Thyroid gland (tissue), 4 donors: ENCODE data around the gene EMP1.

Experiments used
- CTCF ChIP-seq, 6 experiments: fragments of 200-600 bp in 3 of 6; fragments of 450-650 bp in 3 of 6; sonication (generic) in 3 of 6; IDR thresholded peaks; one replicate each; pipeline ENCODE4 v1.5.1; 2016 to 2019; ENCODE audit warnings: antibody characterized with exemption in 6 of 6, mild to moderate bottlenecking in 2 of 6, inconsistent platforms in 1 of 6, moderate library complexity in 1 of 6
- POLR2A ChIP-seq, 2 donors: fragments of 450-650 bp; IDR thresholded peaks; one replicate each; pipeline ENCODE4 v1.6.1; 2017; ENCODE audit warnings: antibody characterized with exemption in 2 of 2, mild to moderate bottlenecking in 2 of 2, moderate library complexity in 1 of 2

- TF ChIP-seq CTCF (IDR thresholded peaks at IDR 0.05) (no peak), POLR2A (IDR thresholded peaks at IDR 0.05) (no peak)
Observed at GRCh38 chr12:13176256-13176655, 20.3 kb upstream of the EMP1 start.
